Islet of Langerhans (tissue), 1 donor: ENCODE measurements around the gene RND2.

Source experiments
- FAIRE-seq: peaks from one replicate; lab custom pipeline; 2011; peaks lifted over from hg19 to GRCh38; lab: Jason Lieb, UNC

The RND2 gene

GRCh38 chr17:43079641-43080302 is 54.7 kb downstream of the RND2 start:
- FAIRE-seq = no peak
